ENCODE data around the gene RIPPLY3.
"Not testable (repeated sequence)": the region's sequence is repeated elsewhere in the genome, so short reads cannot be mapped to it uniquely, and the experiment has no call there.

DNA sequence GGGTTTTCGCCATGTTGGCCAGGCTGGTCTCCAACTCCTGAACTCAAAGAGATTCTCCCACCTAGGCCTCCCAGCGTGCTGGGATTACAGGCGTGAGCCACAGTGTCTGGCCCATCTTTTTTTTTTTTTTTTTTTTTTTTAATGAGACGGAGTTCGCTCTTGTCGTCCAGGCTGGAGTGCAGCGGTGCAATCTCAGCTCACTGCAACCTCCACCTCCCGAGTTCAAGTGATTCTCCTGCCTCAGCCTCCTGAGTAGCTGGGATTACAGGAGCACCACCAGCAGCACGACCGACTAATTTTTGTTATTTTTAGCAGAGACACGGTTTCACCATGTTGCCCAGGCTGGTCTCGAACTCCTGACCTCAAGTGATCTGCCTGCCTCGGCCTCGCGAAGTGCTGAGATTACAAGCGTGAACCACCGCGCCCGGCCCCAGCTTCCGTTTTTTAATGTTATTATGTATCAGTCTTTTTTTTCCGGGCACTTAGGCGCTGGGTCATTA is 17.3 kb upstream of the RIPPLY3 start:
- not testable (repeated sequence) for TF ChIP-seq POLR2A (IDR thresholded peaks at IDR 0.05; ENCODE audit: low read depth); POLR2AphosphoS5 (IDR thresholded peaks at IDR 0.05)

Data from esophagus muscularis mucosa (tissue), 2 donors.